Stimulated activated CD4-positive, alpha-beta T cell treated with anti-CD3 and anti-CD28 coated beads, Interleukin-12 subunit alpha, Interleukin-12 subunit beta, amount 100 ng/mL, for 48 hours (primary cell): Measurements from ENCODE around the gene AADAT.

ENCODE experiments used
- DNase-seq, 3 donors: peaks; one replicate each; pipeline ENCODE4 v3.0.0-alpha.2; 2020; ENCODE audit warnings: low read depth in 2 of 3, low spot score in 1 of 3

The AADAT gene

GRCh38 chr4:170035231-170035630 is 54.5 kb downstream of the AADAT start:
- no peak for DNase-seq

GRCh38 chr4:170033999-170034398 is 55.8 kb downstream of the AADAT start:
- no peak for DNase-seq

DNA sequence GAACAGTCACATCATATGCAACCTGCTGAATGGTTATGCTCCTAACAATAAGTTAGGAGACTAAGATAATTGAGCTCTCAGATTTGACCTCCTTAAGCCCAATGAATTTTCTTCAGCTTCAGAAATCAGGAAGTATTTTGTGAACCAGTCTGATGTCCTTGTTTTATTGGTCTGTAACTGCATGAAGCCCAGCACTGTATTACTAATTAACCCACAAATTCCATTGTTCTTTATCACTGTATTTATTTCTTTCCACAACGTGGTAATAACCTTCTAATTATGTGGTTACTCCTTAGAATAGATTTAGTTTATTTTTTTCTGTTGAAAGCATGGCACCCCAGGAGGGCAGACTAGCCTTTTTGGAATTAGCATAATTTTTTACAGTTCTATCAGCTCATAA is 59.6 kb downstream of the AADAT start:
- DNase-seq, result no peak

DNA sequence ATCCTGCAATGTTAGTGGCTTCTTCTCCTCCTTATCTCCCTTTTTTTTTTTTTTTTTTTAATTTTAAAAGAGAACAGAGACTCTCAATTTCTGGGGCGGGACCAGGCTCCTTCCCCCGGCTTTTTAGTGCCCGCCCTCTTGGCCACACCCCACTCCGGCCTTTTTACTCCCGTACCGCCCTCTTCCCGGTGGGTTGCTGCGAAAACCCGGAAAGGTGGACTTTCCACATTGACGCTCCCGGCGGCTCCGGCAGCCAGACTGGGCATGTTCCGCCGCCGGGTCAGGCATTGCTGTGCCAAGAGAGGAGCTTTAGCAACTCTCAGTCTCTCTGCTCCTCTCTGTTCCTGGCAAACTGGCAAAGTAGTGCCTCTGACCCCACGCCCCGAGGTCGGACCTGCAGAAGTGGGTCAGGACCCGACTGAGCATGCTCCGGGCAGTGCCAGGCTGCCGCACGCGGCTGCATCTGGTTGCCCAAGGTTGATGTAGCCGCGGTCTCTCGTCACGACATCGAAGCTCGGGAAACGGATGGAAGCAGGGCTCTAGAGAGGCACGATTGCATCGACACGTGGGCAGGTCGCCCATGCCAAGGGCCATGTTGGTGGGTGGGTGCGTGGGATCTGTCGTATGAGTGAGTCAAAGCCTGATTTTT is 62.5 kb downstream of the AADAT start:
- DNase-seq, result peak; percentile 84 to 92 (median 89)

DNA sequence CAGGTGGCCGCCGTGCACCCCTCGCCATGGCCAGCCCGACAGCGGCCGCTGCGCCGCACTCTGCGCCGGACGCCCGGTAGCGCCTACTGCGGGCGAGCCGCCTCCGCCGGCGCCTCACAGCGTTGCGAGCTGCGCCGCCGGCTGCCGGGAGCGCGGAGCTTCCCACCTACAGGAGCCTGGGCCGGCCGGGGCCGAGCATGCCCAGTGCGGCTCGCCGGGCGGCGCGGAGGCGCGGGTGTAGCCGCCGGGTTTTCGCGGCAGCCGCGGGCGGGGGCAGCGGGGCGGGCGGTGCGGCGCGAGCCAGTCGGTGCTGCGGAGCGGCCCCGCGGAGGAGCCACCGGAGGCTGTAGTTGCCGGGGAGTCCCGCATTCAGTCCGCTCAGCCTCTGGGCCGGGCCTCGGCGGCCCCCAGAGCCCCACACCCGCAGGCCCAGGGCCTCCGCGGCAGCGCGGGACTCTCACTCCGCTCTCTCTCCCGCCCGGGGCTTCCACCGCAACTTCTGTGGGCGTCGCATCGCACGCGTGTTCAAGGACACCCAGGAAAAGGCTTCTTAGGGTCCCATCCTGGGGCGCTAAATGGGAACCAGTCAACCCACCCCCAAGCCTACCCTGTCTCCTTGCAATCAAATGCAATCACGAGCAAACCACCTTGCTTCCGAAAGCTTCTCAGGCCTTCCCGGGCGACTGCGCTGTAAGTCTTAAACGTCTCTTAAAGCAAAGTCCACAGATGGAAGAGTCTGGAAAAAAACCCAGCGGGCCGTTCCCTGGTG is 63.3 kb downstream of the AADAT start, which contains the start of gene MFAP3L:
Gene MFAP3L, minus strand, starts transcription at position 143 of the 769 bp plus-strand sequence. CDS start 20,518 bp downstream, outside the sequence.
- peak; percentile 63 to 80 (median 66) for DNase-seq

- peak in 1 of 3 donors; percentile 4 for DNase-seq
Observed at GRCh38 chr4:170025523-170026252, 64.1 kb downstream of the AADAT start.

DNA sequence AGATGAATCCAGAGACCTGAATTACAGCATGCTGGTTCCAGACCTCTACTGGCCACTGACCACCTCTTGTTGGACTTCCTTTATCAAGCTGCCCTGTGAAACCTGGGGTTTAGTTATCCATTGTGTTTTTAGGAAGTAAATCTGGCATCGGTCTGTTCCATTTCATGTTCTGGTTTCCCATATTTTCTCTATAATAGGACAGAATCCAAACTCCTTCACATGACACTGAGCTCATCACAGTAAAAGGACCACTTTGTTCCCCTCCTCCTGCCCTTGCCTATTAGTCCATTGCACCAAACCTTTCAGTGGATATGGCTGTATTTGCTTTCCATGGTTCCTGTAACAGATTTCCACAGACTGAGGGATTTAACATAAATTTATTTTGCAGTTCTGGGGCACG is 67.5 kb downstream of the AADAT start:
- DNase-seq, result no peak

DNA sequence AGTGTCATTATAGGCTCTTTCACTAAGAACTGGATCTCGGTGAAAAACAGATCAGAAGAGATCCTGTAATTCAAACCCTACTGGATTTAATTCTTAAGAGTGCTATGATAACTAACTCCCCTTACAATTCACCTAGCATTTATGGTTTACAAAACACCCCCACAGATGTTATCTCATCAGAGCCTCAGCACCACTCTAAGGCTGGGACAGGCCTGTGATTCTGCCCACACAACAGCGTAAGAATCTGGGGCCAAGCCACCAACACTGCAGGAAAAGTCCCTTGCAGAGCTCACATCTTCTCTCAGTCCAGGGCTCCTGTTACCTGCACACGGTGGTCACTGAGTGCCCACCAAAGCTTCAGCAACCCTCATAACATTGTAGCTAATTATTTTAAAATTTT is 72.5 kb downstream of the AADAT start:
- DNase-seq, result no peak

GRCh38 chr4:170015285-170015684 is 74.5 kb downstream of the AADAT start:
- DNase-seq, result no peak

DNA sequence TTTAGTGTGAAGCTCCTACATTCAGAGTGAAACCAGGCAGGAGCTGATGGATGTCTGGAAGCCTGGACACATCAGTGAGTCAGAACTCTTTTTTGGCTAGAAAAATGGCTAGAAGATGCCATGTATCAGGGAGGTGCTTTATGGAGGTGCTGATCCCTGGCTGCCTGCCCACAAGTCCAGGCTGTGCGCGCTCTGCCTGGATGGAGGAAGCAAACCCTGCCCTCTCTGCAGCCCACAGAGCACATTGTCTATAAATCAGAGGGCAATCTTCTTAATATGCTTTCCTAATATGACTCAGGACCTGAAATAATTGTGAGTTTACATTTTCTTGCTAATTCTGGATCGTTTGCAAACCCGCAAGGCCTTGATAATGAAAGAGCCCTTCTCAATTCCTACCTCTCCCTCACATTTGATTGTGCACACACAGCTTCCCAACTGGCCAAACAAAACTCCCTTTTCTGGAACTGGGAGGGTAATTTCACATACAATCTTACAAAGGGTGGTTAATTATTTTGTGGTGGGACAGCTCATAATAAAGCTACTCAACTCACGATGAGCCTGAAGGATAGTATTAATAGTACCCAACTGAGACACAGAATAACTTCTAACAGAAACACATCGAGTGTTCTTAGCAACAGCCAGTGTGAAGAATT is 75.3 kb downstream of the AADAT start:
- no peak for DNase-seq

DNA sequence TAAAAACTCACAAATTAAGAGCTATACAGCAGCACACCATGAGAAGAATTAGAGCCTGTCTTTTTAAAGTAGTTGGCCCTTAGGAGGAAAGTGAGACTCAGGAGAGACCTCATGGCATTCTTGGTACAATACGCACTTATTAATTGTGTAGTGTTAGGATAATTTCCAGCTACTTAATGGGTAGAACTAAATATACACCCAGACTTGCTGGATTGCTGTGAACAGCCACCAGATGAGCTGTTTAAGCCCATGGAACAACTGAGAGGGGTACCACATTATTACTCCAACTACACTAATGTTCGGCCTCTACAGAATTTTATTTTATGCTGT is 77.2 kb downstream of the AADAT start:
- no peak for DNase-seq

GRCh38 chr4:170011921-170012628 is 77.7 kb downstream of the AADAT start:
- DNase-seq, result no peak
